Measurements from ENCODE around the gene SLC17A8. TPM values are rescaled to one million over a fixed set of nuclear protein-coding genes. Genes with fewer than 3 reads are reported as not detected.

Gene SLC17A8
- total and polyA plus RNA-seq, 4 donors, result 0.08 to 3.9 (median 0.24) TPM

DNA sequence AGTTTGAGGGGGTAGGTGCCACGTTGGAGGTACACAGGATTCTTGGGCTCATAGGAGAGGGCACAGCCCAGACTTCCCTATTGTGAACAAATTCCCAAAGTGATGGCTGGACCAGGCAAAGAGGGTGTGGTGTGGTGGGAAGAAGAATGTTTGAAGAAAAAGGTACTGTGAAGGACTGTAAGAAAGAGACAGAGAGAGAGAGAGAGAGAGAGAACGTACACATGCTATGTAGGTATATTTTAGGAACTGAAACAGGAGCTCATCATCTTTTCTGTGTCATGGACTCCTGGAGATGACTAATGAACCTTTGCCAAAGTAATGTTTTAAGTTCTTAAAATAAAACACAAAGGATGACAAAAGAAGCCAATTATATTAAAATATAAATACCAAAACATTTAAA lies 24.5 kb downstream of the SLC17A8 start:
- H3K4me3 ChIP-seq (ENCODE audit: low read depth in 1 of 3, low read length in 3 of 3), result no peak overlapping the region
- H3K27me3 ChIP-seq (ENCODE audit: control insufficient read depth in 4 of 4, insufficient read depth in 4 of 4, low read length in 3 of 4), result no peaks in the 10 kb centered on the region
- H3K9me3 ChIP-seq (ENCODE audit: control insufficient read depth in 4 of 4, low read length in 3 of 4), result no peaks in the 10 kb centered on the region
- DNase-seq (ENCODE audit: low spot score), result no peak
- no peaks in the 10 kb centered on the region for H3K36me3 ChIP-seq (ENCODE audit: control insufficient read depth in 4 of 4, insufficient read depth in 3 of 4, low read depth in 1 of 4, low read length in 3 of 4)
- 80% methylated on average over 2 of the region's 2 CpGs for WGBS
- H3K4me1 ChIP-seq (ENCODE audit: control insufficient read depth in 4 of 4, insufficient read depth in 4 of 4, low read length in 3 of 4), result no peaks in the 10 kb centered on the region
- H3K27ac ChIP-seq (ENCODE audit: low read depth in 1 of 2, low read length in 2 of 2), result no peak overlapping the region
- TF ChIP-seq YY1 (IDR thresholded peaks at IDR 0.05) (no peak), FOXA1 (IDR thresholded peaks at IDR 0.05) (no peak), SP1 (IDR thresholded peaks at IDR 0.05) (no peak)
- no peak overlapping the region for H3K9ac ChIP-seq (ENCODE audit: low read depth in 1 of 2, low read length in 2 of 2)

DNA sequence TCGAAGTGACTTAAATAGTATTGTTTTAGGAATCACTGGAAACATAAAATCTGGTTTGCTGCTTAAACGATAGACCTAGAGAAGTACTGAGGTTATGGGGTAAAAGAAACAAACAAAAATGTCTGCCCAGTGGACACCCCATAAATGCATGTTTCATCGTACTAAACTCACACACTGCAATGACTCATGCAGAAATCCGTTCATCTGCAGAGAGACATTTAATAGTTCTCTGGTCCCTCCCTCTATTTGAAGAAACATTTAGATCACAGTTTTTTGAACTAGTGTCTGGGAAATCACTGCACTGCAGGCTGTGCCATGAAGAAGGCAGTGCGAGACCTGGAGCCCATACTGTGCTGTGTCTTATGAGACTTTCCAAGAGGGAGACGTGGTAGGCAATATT lies 25.5 kb downstream of the SLC17A8 start:
- Histone ChIP-seq H3K9me3 (ENCODE audit: control insufficient read depth in 4 of 4, low read length in 3 of 4) (no peaks in the 10 kb centered on the region), H3K36me3 (ENCODE audit: control insufficient read depth in 4 of 4, insufficient read depth in 3 of 4, low read depth in 1 of 4, low read length in 3 of 4) (no peaks in the 10 kb centered on the region), H3K27me3 (ENCODE audit: control insufficient read depth in 4 of 4, insufficient read depth in 4 of 4, low read length in 3 of 4) (no peaks in the 10 kb centered on the region), H3K4me1 (ENCODE audit: control insufficient read depth in 4 of 4, insufficient read depth in 4 of 4, low read length in 3 of 4) (no peaks in the 10 kb centered on the region), H3K27ac (ENCODE audit: low read depth in 1 of 2, low read length in 2 of 2) (no peak overlapping the region), H3K4me3 (ENCODE audit: low read depth in 1 of 3, low read length in 3 of 3) (no peak overlapping the region), H3K9ac (ENCODE audit: low read depth in 1 of 2, low read length in 2 of 2) (no peak overlapping the region)
- no peak for DNase-seq (ENCODE audit: low spot score)
- TF ChIP-seq TAF1 (conservative IDR thresholded peaks at IDR 0.05) (no peak), RAD21 (IDR thresholded peaks at IDR 0.05) (no peak), HNF4G (IDR thresholded peaks at IDR 0.05) (no peak), FOXA1 (IDR thresholded peaks at IDR 0.05) (no peak), JUND (IDR thresholded peaks at IDR 0.05) (no peak), FOXA2 (IDR thresholded peaks at IDR 0.05) (no peak), NR2F2 (IDR thresholded peaks at IDR 0.05) (no peak), GABPA (IDR thresholded peaks at IDR 0.05 in 1 of 2, conservative IDR thresholded peaks at IDR 0.05 in 1 of 2) (no peak), RXRA (IDR thresholded peaks at IDR 0.05) (no peak), HNF4A (conservative IDR thresholded peaks at IDR 0.05) (no peak), YY1 (IDR thresholded peaks at IDR 0.05) (no peak), SP1 (IDR thresholded peaks at IDR 0.05) (no peak)
- TF ChIP-seq, protein P1, sequence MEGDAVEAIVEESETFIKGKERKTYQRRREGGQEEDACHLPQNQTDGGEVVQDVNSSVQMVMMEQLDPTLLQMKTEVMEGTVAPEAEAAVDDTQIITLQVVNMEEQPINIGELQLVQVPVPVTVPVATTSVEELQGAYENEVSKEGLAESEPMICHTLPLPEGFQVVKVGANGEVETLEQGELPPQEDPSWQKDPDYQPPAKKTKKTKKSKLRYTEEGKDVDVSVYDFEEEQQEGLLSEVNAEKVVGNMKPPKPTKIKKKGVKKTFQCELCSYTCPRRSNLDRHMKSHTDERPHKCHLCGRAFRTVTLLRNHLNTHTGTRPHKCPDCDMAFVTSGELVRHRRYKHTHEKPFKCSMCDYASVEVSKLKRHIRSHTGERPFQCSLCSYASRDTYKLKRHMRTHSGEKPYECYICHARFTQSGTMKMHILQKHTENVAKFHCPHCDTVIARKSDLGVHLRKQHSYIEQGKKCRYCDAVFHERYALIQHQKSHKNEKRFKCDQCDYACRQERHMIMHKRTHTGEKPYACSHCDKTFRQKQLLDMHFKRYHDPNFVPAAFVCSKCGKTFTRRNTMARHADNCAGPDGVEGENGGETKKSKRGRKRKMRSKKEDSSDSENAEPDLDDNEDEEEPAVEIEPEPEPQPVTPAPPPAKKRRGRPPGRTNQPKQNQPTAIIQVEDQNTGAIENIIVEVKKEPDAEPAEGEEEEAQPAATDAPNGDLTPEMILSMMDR (IDR thresholded peaks at IDR 0.05; ENCODE audit: low read depth, low read length, missing input control), result no peak
- TF ChIP-seq, protein P2, sequence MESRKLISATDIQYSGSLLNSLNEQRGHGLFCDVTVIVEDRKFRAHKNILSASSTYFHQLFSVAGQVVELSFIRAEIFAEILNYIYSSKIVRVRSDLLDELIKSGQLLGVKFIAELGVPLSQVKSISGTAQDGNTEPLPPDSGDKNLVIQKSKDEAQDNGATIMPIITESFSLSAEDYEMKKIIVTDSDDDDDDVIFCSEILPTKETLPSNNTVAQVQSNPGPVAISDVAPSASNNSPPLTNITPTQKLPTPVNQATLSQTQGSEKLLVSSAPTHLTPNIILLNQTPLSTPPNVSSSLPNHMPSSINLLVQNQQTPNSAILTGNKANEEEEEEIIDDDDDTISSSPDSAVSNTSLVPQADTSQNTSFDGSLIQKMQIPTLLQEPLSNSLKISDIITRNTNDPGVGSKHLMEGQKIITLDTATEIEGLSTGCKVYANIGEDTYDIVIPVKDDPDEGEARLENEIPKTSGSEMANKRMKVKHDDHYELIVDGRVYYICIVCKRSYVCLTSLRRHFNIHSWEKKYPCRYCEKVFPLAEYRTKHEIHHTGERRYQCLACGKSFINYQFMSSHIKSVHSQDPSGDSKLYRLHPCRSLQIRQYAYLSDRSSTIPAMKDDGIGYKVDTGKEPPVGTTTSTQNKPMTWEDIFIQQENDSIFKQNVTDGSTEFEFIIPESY (IDR thresholded peaks at IDR 0.05), result no peak
- TF ChIP-seq, protein P3, sequence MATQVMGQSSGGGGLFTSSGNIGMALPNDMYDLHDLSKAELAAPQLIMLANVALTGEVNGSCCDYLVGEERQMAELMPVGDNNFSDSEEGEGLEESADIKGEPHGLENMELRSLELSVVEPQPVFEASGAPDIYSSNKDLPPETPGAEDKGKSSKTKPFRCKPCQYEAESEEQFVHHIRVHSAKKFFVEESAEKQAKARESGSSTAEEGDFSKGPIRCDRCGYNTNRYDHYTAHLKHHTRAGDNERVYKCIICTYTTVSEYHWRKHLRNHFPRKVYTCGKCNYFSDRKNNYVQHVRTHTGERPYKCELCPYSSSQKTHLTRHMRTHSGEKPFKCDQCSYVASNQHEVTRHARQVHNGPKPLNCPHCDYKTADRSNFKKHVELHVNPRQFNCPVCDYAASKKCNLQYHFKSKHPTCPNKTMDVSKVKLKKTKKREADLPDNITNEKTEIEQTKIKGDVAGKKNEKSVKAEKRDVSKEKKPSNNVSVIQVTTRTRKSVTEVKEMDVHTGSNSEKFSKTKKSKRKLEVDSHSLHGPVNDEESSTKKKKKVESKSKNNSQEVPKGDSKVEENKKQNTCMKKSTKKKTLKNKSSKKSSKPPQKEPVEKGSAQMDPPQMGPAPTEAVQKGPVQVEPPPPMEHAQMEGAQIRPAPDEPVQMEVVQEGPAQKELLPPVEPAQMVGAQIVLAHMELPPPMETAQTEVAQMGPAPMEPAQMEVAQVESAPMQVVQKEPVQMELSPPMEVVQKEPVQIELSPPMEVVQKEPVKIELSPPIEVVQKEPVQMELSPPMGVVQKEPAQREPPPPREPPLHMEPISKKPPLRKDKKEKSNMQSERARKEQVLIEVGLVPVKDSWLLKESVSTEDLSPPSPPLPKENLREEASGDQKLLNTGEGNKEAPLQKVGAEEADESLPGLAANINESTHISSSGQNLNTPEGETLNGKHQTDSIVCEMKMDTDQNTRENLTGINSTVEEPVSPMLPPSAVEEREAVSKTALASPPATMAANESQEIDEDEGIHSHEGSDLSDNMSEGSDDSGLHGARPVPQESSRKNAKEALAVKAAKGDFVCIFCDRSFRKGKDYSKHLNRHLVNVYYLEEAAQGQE (IDR thresholded peaks at IDR 0.05), result no peak
- TF ChIP-seq, protein P4, sequence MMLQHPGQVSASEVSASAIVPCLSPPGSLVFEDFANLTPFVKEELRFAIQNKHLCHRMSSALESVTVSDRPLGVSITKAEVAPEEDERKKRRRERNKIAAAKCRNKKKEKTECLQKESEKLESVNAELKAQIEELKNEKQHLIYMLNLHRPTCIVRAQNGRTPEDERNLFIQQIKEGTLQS (IDR thresholded peaks at IDR 0.05), result no peak
- TF ChIP-seq, protein P5, sequence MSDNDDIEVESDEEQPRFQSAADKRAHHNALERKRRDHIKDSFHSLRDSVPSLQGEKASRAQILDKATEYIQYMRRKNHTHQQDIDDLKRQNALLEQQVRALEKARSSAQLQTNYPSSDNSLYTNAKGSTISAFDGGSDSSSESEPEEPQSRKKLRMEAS (IDR thresholded peaks at IDR 0.05), result no peak
- WGBS, result 89% methylated on average over 6 of the region's 6 CpGs

All from liver (tissue), 9 donors.